ENCODE data around the gene ETHE1.
A peak's percentile ranks its signal among the peaks of the same experiment; 100 is the strongest.
"Not testable (repeated sequence)": the region's sequence is repeated elsewhere in the genome, so short reads cannot be mapped to it uniquely, and the experiment has no call there.

The ETHE1 gene

GRCh38 chr19:43522929-43523328 lies 4.1 kb downstream of the ETHE1 start:
- no peak for FAIRE-seq

GRCh38 chr19:43519436-43520088 lies 7.4 kb downstream of the ETHE1 start:
- peak; percentile 98 for FAIRE-seq

GRCh38 chr19:43518051-43518450 lies 8.9 kb downstream of the ETHE1 start:
- FAIRE-seq = peak; percentile 19

GRCh38 chr19:43512399-43512798 lies 14.6 kb downstream of the ETHE1 start:
- FAIRE-seq = not testable (repeated sequence)

GRCh38 chr19:43511324-43511723 lies 15.7 kb downstream of the ETHE1 start:
- FAIRE-seq = no peak

GRCh38 chr19:43510713-43511112 lies 16.3 kb downstream of the ETHE1 start:
- FAIRE-seq = no peak

- FAIRE-seq = peak; percentile 31
Measured at GRCh38 chr19:43507880-43508279, 19.1 kb downstream of the ETHE1 start.

GRCh38 chr19:43506629-43507028 lies 20.4 kb downstream of the ETHE1 start:
- no peak for FAIRE-seq

- no peak for FAIRE-seq
Measured at GRCh38 chr19:43505941-43506340, 21.1 kb downstream of the ETHE1 start.

- no peak for FAIRE-seq
Measured at GRCh38 chr19:43505186-43505456, 21.9 kb downstream of the ETHE1 start.

GRCh38 chr19:43504426-43505185 lies 22.4 kb downstream of the ETHE1 start, which contains the start of gene PHLDB3:
Gene PHLDB3 (minus strand): TSS chr19:43504746. CDS start chr19:43504118, 628 bp downstream.
- no peak for FAIRE-seq

GRCh38 chr19:43503501-43504425 lies 23.2 kb downstream of the ETHE1 start:
- peak; percentile 96 for FAIRE-seq

- no peak for FAIRE-seq
Measured at GRCh38 chr19:43502419-43502976, 24.5 kb downstream of the ETHE1 start.

- FAIRE-seq = no peak
Measured at GRCh38 chr19:43501661-43502418, 25.2 kb downstream of the ETHE1 start.

GRCh38 chr19:43499042-43499441 lies 28.0 kb downstream of the ETHE1 start:
- FAIRE-seq = no peak

- FAIRE-seq = no peak
Measured at GRCh38 chr19:43498233-43498842, 28.7 kb downstream of the ETHE1 start.

- FAIRE-seq = no peak
Measured at GRCh38 chr19:43496960-43497359, 30.0 kb downstream of the ETHE1 start.

- FAIRE-seq = no peak
Measured at GRCh38 chr19:43495082-43495481, 31.9 kb downstream of the ETHE1 start.

- FAIRE-seq = no peak
Measured at GRCh38 chr19:43490759-43491158, 36.2 kb downstream of the ETHE1 start.

GRCh38 chr19:43489979-43490599 lies 36.9 kb downstream of the ETHE1 start:
- no peak for FAIRE-seq

- FAIRE-seq = no peak
Measured at GRCh38 chr19:43489310-43489709, 37.7 kb downstream of the ETHE1 start.
